ENCODE data around the gene ZNF653.
"Not testable (repeated sequence)": the region's sequence is repeated elsewhere in the genome, so short reads cannot be mapped to it uniquely, and the experiment has no call there.

Gene ZNF653

GRCh38 chr19:11481534-11482383, 23.9 kb downstream of the ZNF653 start:
- no peak for TF ChIP-seq ZNF274 (IDR thresholded peaks at IDR 0.05; ENCODE audit: low read depth, low read length)
- no peak overlapping the region; the same call in 1 of the 2 replicates for H3K4me3 ChIP-seq (ENCODE audit: low read length)

- no peak within 1 kb of the TSS for H3K4me3 ChIP-seq (ENCODE audit: low read length)
- no peak for TF ChIP-seq ZNF274 (IDR thresholded peaks at IDR 0.05; ENCODE audit: low read depth, low read length)
Measured at GRCh38 chr19:11480715-11481533, 24.7 kb downstream of the ZNF653 start, which contains the start of gene ELAVL3. TSS of gene ELAVL3 (minus strand) at chr19:11481046. CDS start at chr19:11480608, 438 bp downstream.

- TF ChIP-seq ZNF274 (IDR thresholded peaks at IDR 0.05; ENCODE audit: low read depth, low read length): no peak
- H3K4me3 ChIP-seq (ENCODE audit: low read length): no peak overlapping the region
Measured at GRCh38 chr19:11479898-11480714, 25.5 kb downstream of the ZNF653 start.

DNA sequence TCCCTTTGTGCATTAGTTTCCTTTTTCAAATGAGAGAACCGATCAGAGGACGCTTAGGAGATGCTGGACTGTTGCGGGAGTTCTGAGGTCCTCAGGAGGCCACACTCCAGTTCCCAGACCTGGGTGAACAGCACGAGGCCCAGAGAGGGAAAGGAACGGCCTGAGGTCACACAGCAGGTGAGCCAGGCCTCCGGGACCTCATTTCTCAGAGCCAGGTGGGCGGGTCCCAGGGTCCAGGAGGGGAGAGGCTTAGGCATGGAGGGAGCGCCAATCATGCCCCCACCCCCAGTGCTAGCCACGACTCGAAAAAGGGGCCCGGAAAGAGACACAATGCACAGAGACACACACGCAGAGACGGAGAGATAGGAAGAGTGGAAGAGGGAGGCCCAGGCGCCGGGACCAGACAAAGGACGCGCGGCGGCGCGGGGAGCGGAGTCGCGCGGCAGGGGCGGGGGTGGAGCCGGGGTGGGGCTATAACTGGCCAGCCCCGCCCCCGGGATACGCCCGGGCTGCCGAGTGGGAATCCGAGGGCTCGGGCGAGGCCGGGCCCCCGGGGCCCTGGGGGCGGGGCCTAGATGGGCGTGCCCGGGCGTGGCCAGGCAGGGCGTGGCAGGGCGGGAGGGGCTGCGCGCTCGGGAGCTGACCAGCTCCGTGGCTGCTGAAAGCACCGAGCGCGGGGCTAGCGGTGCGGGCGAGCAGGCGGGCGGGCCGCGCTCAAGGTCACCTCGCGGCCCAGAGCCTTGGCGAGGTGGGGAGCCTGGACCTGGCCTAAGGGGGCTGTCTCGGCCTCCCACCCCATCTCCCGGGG, 26.3 kb downstream of the ZNF653 start:
- TF ChIP-seq ZNF274 (IDR thresholded peaks at IDR 0.05; ENCODE audit: low read depth, low read length): no peak
- H3K4me3 ChIP-seq (ENCODE audit: low read length): no peak overlapping the region

DNA sequence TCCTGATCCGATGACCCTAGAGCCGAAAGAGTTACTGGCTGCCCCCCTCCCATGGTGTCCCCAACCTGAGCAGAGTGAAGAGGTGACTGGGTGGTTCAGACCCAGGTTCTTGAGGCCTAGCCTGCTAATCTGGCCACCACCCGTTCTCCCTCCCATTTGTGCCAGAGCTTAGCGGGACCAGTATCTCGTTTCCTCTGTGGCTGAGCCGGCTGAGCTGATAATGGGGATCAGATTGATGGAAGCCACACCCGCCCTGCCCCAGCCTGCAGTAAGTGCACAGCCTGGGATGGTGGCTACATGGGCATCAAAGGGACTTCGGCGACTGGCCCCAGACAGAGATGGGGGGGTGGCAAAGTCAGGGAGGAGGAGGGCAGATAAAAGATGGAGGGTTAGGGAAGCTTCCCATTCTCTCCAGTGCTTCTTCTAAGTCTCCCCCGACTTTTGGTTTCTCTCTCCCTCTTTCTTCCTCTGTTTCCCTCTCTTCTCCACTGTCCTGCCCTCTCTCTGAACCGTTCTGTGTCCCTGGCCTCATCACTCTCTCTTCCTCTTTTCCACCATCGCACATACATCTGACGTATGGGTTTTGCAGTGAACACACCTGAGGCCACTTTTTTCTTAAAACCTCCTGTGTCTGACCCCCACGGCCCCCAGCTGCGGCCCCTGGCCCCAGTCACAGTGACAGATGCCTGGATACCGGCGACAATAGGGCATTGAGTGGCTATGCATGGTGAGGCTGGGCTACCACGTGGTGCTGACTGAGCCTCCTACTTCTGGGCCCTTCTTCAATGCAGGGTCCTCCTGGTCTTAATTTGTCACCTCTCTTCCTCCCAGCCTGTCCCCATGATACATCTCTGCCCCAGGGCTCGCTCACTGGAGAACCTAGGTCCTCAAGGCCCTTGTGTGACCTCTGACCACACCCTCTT, 27.2 kb downstream of the ZNF653 start:
- H3K4me3 ChIP-seq (ENCODE audit: low read length): no peak overlapping the region
- TF ChIP-seq ZNF274 (IDR thresholded peaks at IDR 0.05; ENCODE audit: low read depth, low read length): no peak

- no peak overlapping the region for H3K4me3 ChIP-seq (ENCODE audit: low read length)
- TF ChIP-seq ZNF274 (IDR thresholded peaks at IDR 0.05; ENCODE audit: low read depth, low read length): no peak
Measured at GRCh38 chr19:11475861-11476260, 29.8 kb downstream of the ZNF653 start.

GRCh38 chr19:11475343-11475742, 30.3 kb downstream of the ZNF653 start:
- H3K4me3 ChIP-seq (ENCODE audit: low read length): not testable (repeated sequence)

GRCh38 chr19:11473725-11474124, 31.9 kb downstream of the ZNF653 start:
- no peak for TF ChIP-seq ZNF274 (IDR thresholded peaks at IDR 0.05; ENCODE audit: low read depth, low read length)
- H3K4me3 ChIP-seq (ENCODE audit: low read length): no peak overlapping the region

GRCh38 chr19:11468266-11468845, 37.3 kb downstream of the ZNF653 start:
- not testable (repeated sequence) for H3K4me3 ChIP-seq (ENCODE audit: low read length)

DNA sequence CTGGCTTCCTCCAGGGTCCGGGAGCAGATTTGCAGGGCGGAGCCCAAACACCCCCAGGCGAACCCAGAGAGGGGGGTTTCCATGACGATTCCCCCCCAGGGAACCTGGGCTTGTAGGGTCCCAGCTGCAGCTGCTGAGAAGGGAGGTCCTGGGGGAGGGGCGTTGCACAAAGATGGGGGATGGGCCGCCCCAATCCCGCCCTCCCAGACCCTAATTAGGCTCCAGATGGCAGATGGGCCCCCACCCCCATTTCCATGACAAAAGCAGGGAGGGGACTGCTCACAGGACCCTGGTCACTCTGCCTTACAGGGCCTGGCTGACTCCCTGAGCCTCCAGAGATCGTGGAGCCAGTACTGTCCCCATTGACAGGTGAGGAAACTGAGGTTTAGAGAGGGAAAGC, 40.0 kb downstream of the ZNF653 start:
- no peak overlapping the region for H3K4me3 ChIP-seq (ENCODE audit: low read length)
- TF ChIP-seq ZNF274 (IDR thresholded peaks at IDR 0.05; ENCODE audit: low read depth, low read length): no peak

- no peak overlapping the region for H3K4me3 ChIP-seq (ENCODE audit: low read length)
- no peak for TF ChIP-seq ZNF274 (IDR thresholded peaks at IDR 0.05; ENCODE audit: low read depth, low read length)
Measured at GRCh38 chr19:11464333-11465265, 41.0 kb downstream of the ZNF653 start.
